Vagina (tissue), 2 donors: Measurements from ENCODE around the gene IL1RAPL1. TPM values are rescaled to one million over a fixed set of nuclear protein-coding genes. Genes with fewer than 3 reads are reported as not detected.

ENCODE experiments used
- DNase-seq, 2 donors: peaks; one replicate each; pipeline ENCODE4 v3.0.0-alpha.2; 2017; ENCODE audit errors: extremely low spot score in 2 of 2
- H3K27ac ChIP-seq: fragments of 200-600 bp; sonication (generic); one replicate; pipeline ENCODE4 v1.5.1; 2019
- H3K27me3 ChIP-seq: fragments of 200-600 bp; sonication (generic); one replicate; pipeline ENCODE4 v1.5.1; 2019
- H3K36me3 ChIP-seq, 2 donors: fragments of 200-600 bp; sonication (generic); one replicate each; pipeline ENCODE4 v1.5.1; 2017 to 2019
- H3K4me1 ChIP-seq: fragments of 200-600 bp; sonication (generic); one replicate; pipeline ENCODE4 v1.5.1; 2019
- H3K4me3 ChIP-seq, 2 donors: fragments of 200-600 bp; sonication (generic); 1 replicate in 1 of 2; 2 replicates in 1 of 2; pipeline ENCODE4 v1.5.1; 2016 to 2019
- H3K9me3 ChIP-seq: fragments of 200-600 bp; sonication (generic); one replicate; pipeline ENCODE4 v1.5.1; 2019
- POLR2A ChIP-seq, 2 donors: fragments of 450-650 bp; IDR thresholded peaks; one replicate each; pipeline ENCODE4 v1.6.1; 2017; ENCODE audit warnings: antibody characterized with exemption in 2 of 2, mild to moderate bottlenecking in 2 of 2, moderate library complexity in 2 of 2
- POLR2AphosphoS5 ChIP-seq, 2 donors: sonication (generic); formaldehyde crosslinking; IDR thresholded peaks; one replicate each; pipeline ENCODE4 v1.9.0; 2017; ENCODE audit warnings: antibody characterized with exemption in 2 of 2, mild to moderate bottlenecking in 2 of 2, low read depth in 1 of 2; ENCODE audit not compliant: insufficient read depth in 1 of 2
- intact Hi-C: fragments of 100-400 bp; cut with DNase I; formaldehyde crosslinking; loops from one replicate; pipeline ENCODE4 v1.15.1; 2023
- total RNA-seq: library from RNA; depleted of rRNA; stranded (reverse); fragments of >200 nt; gene quantifications from one replicate; pipeline ENCODE4 v1.2.3, GENCODE V29; 2016
- TF ChIP-seq, protein P1 (sequence below), 3 experiments: fragments of 450-650 bp in 2 of 3; fragments of 200-600 bp in 1 of 3; sonication (generic) in 1 of 3; IDR thresholded peaks; one replicate each; pipeline ENCODE4 v1.5.1; 2017 to 2019; ENCODE audit warnings: antibody characterized with exemption in 3 of 3, mild to moderate bottlenecking in 2 of 3, moderate library complexity in 2 of 3

IL1RAPL1 gene
- total RNA-seq, 1 donor from 2014 or later: not detected

DNA sequence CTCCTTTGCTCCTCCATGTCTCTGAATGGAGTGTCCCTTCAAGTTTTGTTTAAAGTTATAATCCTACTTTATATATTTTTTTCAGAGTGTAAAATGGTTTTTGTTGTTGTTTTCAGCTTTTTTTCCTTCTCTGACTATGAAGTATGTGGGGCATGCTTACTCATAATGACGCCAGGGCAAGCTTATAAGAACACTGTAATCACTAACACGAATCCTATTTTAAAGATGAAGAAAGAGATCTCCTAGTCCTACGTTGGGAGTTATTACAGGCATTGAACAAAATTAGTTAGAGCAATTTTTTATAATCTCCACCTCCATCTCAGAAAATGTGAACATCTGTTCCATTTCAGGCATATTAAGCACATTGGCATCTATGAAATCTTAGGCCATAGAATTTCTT is 1360.0 kb downstream of the IL1RAPL1 start:
- intact Hi-C loops: no loop called here
- Histone ChIP-seq H3K36me3 (no peaks in the 10 kb centered on the region), H3K27ac (no peak overlapping the region), H3K9me3 (no peaks in the 10 kb centered on the region), H3K4me3 (no peak overlapping the region), H3K4me1 (no peaks in the 10 kb centered on the region), H3K27me3 (no peaks in the 10 kb centered on the region)
- no peak for DNase-seq
- TF ChIP-seq POLR2A (IDR thresholded peaks at IDR 0.05) (no peak), POLR2AphosphoS5 (IDR thresholded peaks at IDR 0.05; ENCODE audit: insufficient read depth in 1 of 2, low read depth in 1 of 2) (no peak)
- TF ChIP-seq, protein P1, sequence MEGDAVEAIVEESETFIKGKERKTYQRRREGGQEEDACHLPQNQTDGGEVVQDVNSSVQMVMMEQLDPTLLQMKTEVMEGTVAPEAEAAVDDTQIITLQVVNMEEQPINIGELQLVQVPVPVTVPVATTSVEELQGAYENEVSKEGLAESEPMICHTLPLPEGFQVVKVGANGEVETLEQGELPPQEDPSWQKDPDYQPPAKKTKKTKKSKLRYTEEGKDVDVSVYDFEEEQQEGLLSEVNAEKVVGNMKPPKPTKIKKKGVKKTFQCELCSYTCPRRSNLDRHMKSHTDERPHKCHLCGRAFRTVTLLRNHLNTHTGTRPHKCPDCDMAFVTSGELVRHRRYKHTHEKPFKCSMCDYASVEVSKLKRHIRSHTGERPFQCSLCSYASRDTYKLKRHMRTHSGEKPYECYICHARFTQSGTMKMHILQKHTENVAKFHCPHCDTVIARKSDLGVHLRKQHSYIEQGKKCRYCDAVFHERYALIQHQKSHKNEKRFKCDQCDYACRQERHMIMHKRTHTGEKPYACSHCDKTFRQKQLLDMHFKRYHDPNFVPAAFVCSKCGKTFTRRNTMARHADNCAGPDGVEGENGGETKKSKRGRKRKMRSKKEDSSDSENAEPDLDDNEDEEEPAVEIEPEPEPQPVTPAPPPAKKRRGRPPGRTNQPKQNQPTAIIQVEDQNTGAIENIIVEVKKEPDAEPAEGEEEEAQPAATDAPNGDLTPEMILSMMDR (IDR thresholded peaks at IDR 0.05): no peak

DNA sequence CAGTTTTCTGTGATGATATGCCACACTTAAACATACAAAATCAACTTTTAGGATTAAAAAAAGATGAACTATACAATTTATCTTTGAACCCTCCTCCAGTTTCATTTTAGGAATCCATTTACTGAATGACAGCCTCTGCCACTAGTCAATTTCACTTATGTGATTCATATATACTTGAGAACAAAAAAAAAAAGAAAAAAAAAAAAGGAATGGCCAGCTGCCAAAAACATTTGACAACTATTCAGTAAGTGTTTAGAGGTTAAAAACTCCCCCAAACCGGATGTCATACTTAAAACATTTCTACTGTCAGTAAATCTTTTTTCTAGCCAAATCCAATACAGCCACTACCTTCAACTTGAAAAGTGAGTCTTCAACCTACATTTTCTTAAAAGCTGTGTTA is 1361.4 kb downstream of the IL1RAPL1 start:
- H3K36me3 ChIP-seq: no peaks in the 10 kb centered on the region
- intact Hi-C loops: no loop called here
- TF ChIP-seq POLR2AphosphoS5 (IDR thresholded peaks at IDR 0.05; ENCODE audit: insufficient read depth in 1 of 2, low read depth in 1 of 2) (no peak), POLR2A (IDR thresholded peaks at IDR 0.05) (no peak)
- TF ChIP-seq, protein P1 (IDR thresholded peaks at IDR 0.05): no peak
- no peaks in the 10 kb centered on the region for H3K27me3 ChIP-seq
- no peak overlapping the region for H3K4me3 ChIP-seq
- H3K27ac ChIP-seq: no peak overlapping the region
- no peaks in the 10 kb centered on the region for H3K9me3 ChIP-seq
- H3K4me1 ChIP-seq: no peaks in the 10 kb centered on the region
- no peak for DNase-seq

DNA sequence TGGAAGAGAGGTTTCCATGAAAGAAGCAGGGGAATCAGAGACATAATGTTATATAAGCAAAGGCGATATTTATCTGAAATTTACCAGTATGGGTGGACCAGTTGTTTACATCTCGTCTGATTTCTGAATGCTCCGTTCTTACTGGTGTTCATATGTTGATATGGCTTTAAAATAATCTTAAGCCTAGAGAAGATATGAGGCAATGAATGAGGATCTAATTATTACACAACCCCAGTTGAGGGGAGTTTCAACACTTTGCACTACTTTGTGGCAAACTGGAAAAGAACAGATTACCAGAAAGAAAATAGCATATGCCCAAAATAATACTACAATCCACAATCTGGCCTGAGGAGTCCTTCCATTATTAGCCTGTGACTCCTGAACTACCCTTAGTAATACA is 1364.8 kb downstream of the IL1RAPL1 start:
- Histone ChIP-seq H3K9me3 (no peaks in the 10 kb centered on the region), H3K4me1 (no peaks in the 10 kb centered on the region), H3K27me3 (no peaks in the 10 kb centered on the region), H3K27ac (no peak overlapping the region), H3K36me3 (no peaks in the 10 kb centered on the region), H3K4me3 (no peak overlapping the region)
- DNase-seq: no peak
- intact Hi-C loops: no loop called here
- TF ChIP-seq POLR2A (IDR thresholded peaks at IDR 0.05): no peak
- TF ChIP-seq, protein P1 (IDR thresholded peaks at IDR 0.05): no peak
- TF ChIP-seq POLR2AphosphoS5 (IDR thresholded peaks at IDR 0.05; ENCODE audit: insufficient read depth in 1 of 2, low read depth in 1 of 2): no peak

DNA sequence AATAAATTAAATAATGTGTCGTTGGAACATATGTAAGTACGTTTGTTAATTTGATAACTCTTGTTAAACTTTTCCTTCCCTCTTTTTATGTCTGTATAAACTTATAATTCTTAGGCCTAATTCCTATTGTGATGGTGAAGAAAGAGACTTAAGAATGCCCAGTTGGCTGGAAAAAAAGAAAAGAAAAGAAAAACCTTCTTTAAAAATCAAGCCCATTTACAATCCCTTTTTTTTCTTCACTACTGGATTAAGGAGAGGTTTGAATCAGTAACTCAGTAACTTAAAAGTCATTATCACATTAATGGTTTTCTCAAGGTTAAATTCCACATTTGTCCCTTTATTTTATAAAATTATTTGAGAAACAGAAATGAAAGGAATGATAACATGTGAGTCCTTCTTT is 1374.8 kb downstream of the IL1RAPL1 start:
- DNase-seq: no peak
- TF ChIP-seq POLR2A (IDR thresholded peaks at IDR 0.05): no peak
- TF ChIP-seq, protein P1 (IDR thresholded peaks at IDR 0.05): no peak
- TF ChIP-seq POLR2AphosphoS5 (IDR thresholded peaks at IDR 0.05; ENCODE audit: insufficient read depth in 1 of 2, low read depth in 1 of 2): no peak
- Histone ChIP-seq H3K27me3 (no peaks in the 10 kb centered on the region), H3K36me3 (no peaks in the 10 kb centered on the region), H3K4me3 (no peak overlapping the region), H3K4me1 (no peaks in the 10 kb centered on the region), H3K27ac (no peak overlapping the region), H3K9me3 (no peaks in the 10 kb centered on the region)
- intact Hi-C loops: no loop called here

DNA sequence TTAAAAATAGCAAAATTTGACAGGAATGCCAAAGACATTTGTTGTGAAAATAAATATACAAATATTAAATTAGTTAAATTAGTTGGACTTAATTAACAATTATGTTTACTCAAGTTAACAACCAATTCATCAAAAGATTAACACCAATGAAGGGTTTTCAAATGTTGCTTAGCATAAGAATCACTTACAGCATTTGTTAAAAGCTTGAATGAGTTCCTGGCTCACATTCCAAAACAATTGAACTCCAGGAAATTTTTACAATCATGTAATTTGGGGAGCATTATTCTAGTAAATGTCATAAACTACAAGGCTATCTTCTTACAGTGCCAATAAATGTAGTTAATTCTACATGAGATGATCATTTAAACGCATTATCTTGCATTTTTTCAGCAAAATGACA is 1378.4 kb downstream of the IL1RAPL1 start:
- Histone ChIP-seq H3K9me3 (no peaks in the 10 kb centered on the region), H3K27me3 (no peaks in the 10 kb centered on the region), H3K4me1 (no peaks in the 10 kb centered on the region), H3K4me3 (no peak overlapping the region), H3K27ac (no peak overlapping the region), H3K36me3 (no peaks in the 10 kb centered on the region)
- TF ChIP-seq, protein P1 (IDR thresholded peaks at IDR 0.05): no peak
- TF ChIP-seq POLR2AphosphoS5 (IDR thresholded peaks at IDR 0.05; ENCODE audit: insufficient read depth in 1 of 2, low read depth in 1 of 2): no peak
- TF ChIP-seq POLR2A (IDR thresholded peaks at IDR 0.05): no peak
- intact Hi-C loops: no loop called here
- DNase-seq: no peak
